Epidermal melanocyte (primary cell): ENCODE data around the gene CAMK1D.
"Not testable (repeated sequence)": the region's sequence is repeated elsewhere in the genome, so short reads cannot be mapped to it uniquely, and the experiment has no call there.

Source experiments
- DNase-seq: peaks from one replicate; pipeline ENCODE4 v3.0.0; 2011; ENCODE audit warnings: low spot score; ENCODE audit not compliant: insufficient read length

The CAMK1D gene

DNA sequence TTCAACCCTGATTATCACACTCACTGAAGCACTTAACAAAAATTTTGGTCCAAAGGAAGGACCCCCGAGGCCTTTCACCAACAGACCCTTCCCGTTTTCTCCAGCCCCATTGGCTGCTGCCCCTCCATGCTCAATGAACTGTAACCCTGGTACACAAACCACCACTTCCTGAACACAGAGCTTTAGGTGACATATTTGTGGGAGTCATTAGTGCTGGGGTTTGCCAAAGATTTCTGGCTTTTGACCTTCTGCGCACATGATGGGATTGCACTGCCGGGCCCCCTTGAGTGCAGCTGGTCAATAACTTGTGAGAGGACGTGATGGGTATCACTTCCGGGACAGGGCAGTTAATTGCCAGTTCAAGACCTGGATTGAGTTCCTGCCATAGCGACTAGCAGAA is 9.0 kb upstream of the CAMK1D start:
- no peak for DNase-seq

DNA sequence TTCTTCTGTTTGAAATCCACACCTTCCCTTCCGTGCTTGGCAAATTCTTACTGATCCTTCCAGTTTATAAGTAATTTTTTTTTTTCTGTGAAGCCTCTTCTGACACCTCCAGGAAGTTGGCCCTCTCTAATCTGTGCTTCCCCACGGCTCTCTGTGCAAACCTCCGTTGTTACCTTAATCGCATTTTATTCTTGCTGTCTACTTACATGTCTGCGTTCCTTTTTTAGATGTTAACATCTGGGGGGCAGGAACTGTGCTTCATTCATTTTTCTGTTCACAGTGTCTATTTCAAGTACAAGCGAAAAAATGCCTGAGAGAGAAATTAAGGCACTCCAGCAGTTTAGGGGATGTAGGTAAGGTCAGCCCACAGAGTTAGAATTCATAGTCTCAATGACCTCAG is 8.4 kb upstream of the CAMK1D start:
- no peak for DNase-seq

DNA sequence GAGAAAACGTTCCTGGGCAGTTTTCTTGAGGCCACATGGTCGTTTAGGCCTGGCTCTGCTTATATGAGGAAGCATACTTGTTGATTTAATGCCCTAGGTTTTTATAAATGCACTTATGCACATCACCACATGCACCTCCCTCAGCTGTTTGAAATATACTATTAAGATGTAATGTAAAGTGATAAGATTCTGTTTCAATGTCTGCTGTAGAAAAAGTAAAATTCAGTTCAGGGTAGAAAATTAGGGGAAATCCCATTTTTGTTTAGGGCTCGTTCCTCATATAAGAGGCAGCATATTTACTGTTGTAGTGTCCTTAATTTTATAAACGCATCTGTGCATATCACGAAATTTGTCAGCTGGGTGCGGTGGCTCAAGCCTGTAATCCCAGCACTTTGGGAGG is 7.8 kb upstream of the CAMK1D start:
- no peak for DNase-seq

DNA sequence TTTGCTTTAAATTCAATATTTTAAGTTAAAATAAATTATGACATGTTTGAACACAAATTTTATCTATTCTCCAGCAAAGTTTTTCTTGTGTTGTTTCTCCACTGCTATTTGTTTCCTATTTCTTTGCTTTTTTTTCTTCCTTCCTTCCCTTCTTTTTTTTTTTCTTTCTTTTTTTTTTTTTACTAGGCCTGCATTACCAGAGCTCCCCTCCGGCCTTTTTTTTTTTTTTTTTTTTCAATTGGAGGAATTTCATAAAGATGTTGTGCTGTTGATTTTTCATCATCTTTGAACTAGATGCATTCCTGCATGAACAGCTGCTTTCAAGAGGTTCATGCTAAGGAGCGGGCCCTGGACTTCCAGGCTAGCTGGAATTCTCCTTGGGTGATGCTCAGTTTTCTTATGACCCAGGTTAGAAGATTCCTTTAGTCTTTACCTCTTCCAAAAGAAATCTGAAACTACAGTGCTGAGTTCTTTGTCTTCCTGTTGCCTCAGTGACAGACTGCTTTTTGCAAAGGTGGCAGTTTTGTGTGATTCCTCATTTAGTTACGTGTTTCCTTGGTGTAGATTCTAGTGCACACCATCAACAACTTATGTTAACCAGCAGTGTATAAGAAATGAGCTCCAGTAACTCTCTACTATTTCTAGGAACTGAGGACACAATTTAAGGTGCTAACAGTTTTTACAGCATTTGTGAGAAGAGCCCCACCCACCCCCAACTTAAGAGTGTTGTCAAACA is 4.8 kb upstream of the CAMK1D start:
- no peak for DNase-seq

DNA sequence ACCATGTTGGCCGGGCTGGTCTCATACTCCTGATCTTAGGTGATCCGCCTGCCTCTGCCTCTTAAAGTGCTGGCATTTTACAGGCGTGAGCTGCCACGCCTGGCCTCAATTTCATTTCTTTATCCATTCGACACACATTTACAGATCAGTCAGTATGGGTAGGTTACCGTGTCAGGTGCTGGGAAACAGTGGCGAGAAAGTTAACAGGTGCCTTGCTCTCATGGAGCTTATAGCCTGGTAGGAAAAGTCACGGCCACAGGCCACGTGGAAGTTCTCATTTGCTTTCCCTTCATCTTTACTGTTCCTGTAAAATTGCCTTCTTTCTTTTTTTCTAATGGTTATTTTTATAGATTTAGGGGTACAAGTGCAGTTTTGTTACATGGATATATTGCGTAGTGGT is 2.6 kb upstream of the CAMK1D start:
- no peak for DNase-seq

DNA sequence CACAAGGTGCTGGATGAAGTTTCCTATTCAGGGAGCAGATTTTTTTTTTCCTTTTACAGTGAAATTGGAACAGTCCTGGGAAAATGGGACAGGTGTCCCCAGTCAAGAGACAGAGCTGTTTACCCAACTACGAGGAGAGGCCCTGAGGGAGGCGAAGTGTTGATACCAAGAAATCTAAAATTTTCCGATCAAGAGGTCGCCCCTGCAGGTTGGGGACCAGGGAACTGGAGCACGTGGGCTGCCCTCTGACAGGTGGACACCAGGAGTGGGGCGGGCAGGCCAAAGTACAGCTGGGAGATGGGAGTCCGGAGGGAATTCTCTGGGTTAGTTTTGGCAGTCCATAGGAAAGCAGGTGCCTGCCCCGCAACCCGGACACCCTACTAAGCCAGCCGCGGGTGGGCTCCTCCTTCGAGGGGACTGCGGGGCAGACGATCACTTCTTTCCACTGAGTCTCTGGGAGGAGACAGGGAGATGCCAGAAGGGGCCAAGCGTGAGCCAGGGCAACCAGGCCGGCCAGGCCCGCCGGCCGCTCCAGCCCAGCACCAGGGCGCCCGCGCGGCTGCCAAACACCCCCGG is 965 bp upstream of the CAMK1D start:
- DNase-seq = no peak

DNA sequence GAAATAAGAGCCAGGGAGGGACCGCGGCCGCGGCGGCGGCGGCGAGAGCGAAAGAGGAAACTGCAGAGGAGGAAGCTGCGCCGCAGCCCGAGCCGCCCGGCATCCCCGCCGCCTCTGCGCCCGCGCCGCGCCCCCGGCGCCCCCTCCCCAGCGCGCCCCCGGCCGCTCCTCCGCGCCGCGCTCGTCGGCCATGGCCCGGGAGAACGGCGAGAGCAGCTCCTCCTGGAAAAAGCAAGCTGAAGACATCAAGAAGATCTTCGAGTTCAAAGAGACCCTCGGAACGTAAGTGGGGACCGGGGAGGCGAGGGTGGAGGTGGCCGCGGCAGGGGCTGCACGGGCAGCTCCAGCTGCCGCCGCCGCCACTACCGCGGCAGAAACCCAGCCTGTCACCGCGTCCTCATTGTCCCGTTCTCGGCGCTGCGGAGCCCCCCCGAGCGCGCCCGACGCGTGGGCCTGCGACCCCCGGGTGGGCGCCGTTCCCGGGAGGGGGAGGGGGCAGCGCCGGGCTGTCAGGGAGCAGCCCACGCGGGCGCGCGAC is 351 bp downstream of the CAMK1D start:
- no peak for DNase-seq

DNA sequence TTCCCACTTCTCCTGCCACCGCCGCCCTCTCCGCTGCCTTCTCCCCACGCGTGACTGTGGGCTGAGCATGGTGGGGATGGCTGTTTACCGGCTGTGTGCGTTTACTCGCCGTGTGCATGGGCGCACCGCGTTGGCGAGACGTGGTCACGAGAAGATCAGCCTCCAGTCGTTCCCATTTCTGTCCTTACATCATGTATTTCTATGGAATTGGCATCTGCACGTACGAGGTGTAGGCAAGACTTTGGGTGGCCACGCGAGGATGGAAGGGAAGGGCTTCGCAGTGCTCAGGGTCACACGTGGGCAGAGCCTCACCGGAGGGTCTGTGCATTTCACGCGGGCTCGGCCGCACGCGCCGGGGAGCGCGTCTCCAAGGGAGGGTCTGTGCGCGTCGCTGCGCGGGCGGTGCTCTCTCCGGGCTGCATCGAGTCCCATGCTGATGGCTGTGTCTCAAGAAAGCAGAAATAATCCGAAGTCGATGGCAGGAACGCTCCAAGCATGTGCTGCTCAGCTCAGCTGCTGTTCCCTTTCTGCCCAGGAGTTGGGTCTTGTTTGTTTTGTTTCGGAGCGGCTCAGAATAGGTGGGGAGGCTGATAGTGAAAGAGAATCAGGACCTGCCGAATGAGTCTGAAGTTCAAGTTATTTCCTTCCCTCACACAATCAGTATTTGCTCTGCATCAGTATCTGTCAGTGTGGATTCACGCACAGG is 973 bp downstream of the CAMK1D start:
- DNase-seq = no peak

DNA sequence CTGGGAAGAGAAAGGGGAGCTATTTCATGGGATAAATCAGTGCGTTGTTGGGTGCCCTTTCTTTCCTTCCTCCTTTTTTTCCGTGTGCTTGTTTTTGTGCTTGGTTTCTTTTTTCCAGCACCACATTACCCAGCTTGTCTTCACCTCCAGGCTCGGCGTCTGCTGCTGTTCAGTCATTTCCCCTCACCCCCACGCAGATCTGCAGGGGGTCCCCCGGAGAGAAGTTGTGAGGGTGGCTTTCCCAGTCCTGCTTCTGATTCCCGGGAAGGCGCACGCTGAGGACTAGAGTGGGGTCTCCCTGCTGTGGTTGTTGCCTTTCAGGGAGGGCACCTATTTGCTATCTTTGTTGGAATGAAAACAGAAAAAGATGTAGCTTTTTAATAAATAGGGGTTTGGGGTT is 1.6 kb downstream of the CAMK1D start:
- DNase-seq = no peak

DNA sequence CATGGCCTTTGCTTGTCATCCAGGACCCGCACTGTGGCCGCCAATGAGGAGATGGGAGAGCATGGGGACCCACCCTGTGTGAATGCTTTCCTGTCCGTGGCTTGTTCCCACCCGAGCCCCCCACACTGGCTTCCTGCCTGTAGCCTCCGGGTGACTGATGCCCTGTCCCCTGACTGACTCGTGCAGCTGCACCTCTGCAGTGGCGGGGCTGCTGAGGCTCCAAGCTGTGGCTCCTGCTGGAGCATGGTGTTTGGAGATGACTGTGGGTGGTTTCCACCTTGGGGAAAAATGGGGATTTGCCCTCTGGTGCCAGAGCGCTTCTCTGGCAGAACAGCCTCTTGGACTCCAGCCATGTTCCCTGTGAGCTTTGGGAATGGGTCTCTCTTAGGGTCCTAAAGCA is 2.1 kb downstream of the CAMK1D start:
- no peak for DNase-seq

DNA sequence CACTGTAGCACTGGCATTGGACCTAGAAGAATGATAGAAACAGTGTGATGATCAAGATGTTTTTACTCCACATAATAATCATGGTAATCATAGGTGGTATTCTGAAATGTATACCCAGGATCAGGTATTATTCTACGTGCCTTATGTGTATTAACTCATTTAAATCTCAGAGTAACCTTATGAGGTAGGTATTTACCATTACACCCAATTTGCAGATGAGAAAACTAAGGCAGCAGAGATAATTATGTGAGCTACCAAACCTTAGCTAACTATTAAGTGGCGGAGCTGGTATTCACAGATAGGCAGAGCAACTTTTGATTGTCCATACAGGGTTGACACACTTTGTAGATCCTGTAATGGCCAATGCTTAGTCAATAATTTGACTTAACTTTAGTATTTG is 2.5 kb downstream of the CAMK1D start:
- DNase-seq = no peak

DNA sequence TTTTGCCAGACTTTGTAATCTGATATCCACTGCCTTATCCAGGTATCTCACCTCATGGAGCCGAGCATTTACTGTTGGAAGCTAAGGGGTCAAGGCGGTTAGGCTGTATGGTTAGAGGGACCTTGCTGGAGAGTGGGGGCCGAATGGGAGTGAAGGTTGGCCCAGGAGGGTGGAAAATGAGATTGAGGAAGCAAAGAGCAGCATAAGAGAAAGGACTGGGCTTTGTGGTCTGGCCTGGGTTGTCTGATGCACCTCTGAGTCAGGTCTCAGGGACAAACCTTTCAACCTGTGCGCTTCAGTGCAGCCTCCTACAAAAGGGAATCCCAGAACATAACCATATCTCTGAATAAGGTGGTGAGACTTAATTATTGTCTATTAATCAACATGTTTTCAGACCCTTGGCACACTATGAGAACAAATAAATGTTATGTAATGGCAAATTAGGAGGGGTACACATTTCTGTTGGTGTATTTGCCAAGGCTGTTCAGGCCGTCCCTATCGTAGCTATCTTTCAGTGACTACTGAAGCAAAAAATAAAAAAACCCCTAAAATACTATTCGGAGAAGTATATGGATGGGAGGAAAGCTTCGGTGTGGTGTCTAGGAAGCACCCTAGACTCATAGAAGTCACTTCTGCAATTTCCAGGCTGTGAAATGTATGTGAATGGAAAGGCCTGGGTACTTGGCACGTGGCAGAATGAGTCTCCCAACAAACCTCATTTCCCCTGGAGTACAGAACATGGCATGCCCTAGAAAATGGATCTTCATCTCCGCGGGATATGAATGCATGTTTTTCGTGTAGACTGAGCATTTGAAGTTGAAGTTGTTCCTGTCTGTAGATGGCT is 4.3 kb downstream of the CAMK1D start:
- no peak for DNase-seq

DNA sequence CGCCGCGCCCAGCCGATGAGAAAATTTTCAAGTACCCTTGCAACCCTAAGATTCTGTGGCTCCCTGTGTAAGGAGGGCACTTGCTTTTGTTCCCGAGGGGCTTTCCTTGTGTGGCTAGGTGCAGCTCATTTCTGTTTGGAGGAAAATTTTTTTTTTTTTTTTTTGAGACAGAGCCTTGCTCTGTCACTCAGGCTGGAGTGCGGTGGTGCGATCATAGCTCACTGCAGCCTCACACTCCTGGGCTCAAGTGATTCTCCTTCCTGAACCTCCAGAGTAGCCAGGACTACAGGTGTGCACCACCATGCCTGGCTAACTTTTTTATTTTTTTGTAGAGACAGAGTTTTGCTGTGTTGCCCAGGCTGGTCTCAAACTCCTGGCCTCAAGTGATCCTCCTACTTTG is 5.3 kb downstream of the CAMK1D start:
- DNase-seq = not testable (repeated sequence)

DNA sequence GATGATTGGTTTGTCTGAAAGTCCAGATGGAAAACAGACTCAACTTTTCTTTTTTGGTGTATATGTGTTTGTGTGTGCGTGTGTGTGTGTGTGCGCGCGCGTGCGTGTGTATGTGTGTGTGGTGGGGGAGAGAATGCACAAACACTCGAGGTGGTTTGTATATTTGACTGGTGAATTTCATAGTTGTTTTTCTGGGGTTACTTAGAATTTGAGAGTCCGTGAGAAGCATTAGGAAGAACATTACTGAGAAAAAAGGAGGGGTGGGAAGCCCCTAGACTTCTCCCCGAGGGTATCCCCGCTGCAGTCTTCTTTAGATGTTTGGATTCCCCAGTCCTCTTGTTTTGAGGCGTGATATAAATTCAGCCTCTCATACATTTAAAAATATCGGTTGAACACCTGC is 6.0 kb downstream of the CAMK1D start:
- DNase-seq = no peak

DNA sequence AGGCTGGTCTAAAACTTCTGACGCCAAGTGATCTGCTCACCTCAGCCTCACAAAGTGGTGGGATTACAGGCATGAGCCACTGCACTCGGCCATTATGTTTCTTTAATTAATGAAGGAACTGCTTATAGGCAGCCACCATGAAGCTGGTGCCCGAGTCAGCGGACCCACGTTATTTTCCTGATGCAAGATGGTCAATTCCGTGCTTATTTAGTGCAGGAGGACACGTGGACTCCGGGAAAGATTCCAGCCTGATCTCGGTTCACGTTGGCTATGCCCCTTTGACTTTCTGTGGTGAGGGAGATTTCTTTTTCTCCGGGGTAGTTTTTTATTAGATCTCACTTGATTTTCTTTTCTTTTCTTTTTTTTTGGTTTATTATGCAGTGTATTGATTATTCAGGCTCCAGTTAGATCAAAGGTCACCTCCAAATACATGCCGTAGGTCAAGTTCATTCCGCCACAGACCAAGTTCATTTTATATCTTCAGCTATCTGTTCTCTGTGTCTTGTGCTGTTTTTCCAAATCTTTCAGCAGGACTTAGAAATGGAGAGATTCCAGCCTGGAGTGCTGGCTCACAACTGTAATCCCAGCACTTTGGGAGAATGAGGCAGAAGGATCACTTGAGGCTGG is 8.3 kb downstream of the CAMK1D start:
- DNase-seq = no peak

DNA sequence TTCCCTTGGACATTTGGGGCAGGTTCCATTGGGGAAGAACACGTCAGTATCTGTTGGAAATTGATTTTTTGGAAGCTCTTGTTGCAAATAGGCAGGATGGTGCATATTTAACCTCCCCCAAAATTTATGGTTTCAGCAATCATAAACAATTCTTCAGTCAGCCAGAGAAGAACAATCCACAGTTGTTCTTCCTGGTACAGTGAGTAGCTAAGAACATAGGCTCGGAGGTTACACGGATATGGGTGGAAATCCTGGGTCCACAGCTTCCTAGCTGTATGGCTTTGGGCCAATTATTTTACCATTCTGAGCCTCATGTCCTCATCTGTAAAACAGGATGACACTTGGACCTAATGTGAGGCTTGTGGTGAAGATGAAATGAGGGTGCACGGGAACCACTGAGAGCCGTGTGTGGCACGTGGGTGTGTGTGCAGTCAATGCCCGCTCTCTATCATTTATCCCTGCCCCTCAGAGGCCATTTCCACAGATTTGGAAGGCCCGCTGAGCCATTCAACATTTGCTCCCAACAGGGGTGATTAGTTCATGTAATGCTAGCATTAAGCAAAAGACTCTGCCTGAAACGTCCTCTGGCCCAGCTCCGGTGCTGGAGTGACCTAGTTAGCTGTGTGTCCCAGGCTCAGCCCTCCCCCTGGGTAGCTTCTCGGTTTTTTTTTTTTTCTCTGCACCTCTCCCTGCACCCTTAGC is 9.7 kb downstream of the CAMK1D start:
- no peak for DNase-seq

DNA sequence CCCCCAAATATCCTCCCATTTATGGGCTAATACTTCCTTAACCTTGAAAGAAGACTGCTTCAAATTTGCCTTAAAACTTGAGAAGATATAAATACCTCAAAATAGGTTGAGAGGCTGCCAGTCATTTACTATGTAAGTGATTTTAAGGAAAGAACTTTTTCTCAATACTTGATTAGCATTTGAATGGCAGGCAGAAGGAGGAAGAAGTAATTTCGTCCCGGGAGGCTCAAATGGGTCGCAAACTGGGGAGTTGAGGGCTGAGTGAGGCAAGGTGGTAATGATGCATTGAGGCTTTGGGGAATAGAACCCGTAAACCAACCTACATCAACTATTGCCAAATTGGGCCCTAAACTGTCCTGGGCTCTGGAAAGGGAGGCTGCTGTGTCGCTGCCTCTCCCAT is 11.1 kb downstream of the CAMK1D start:
- no peak for DNase-seq

DNA sequence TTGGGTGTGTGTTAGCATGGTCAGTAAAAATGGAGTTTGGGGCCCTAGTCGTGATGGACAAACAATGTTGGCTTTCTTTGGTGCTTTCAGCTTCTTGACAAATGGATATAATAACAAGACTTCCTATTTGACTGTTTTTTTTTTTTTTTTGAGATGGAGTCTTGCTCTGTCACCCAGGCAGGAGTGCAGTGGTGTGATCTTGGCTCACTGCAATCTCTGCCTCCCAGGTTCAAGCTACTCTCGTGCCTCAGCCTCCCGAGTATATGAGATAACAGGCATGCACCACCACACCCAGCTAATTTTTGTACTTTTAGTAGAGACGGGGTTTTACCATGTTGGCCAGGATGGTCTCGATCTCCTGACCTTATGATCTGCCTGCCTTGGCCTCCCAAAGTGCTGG is 11.8 kb downstream of the CAMK1D start:
- not testable (repeated sequence) for DNase-seq

DNA sequence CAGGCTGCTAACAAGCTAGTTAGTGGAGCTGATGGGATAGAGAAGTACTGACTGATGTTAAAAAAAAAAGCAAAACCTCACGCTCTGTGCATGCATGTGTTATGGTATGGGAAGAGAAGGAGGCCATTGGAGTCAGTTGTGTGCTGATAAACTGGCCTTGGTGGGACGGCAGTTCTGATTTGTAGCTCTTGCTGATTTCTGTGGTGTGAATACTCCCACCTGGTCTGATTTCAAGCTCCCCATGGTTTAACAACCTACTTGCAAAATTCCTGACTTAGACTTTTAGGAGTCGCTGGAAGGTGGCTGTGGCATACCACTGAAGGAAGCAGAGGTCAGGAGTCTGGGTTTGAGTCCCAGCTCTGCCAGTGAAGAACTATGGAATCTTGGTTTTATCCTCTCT is 15.2 kb downstream of the CAMK1D start:
- no peak for DNase-seq

DNA sequence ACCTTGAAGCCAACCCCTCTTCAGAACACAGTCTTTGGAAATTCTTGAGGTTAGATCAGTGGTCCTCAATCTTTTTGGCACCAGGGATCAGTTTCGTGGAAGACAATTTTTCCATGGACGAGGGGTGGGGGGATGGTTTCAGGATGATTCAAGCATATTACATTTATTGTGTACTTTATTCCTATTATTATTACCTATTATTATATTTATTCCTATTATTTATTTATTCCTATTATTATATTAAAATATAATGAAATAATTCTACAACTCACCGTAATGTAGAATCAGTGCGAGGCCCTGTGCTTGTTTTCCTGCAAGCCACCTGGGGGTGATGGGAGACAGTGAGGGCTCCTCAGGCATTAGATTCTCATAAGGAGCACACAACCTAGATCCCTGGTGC is 17.9 kb downstream of the CAMK1D start:
- DNase-seq = no peak

DNA sequence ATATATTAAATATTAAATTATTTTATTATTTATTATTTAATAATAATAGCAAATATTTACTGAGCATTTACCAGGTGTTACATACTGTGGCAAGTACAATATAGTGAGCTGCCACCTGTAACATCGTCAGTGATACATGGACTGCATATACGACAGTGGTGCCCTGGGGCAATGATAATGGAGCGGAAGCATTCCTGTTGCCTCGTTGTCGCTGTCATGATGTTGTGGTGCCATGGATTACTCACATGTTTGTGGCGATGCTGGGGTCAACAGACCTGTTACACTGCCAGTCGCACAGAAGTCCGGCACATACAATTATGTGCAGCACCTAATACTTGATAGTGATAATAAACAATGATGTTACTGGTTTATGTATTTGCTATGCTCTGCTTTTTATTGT is 20.6 kb downstream of the CAMK1D start:
- DNase-seq = no peak
